ENCODE measurements around the gene IMMP2L.

The IMMP2L gene

DNA sequence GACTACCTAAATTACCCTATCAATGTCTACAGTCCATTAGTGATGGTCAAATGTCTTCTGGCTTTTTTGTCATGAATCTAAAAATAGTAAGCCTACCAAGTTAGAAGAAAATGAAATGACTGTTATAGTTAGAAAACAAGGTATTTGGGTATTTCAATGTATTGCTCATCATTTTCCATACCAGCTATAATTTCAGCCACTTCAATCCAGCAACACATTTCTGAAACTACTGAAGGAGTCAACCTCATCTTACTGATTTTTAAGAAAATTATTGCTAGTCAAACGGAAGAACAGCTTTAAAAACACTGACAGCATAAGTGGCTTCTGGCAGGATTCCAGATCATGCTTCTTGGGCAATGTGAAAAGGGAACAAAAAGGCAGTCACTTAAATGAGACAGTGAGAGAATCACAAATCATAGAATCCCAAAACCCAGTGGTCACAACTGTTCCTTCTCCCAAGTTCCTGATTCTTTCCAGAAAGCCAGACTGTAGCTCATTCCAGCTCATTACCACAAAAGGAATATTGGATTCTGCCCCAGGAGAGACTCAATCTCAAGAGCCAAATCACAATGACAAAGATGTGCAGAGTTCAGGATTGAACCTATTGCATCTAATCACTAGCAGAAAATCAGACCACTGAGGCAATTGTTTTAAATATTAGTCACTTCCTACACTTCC lies 532.6 kb downstream of the IMMP2L start:
- no peak for DNase-seq (ENCODE audit: low spot score)

DNA sequence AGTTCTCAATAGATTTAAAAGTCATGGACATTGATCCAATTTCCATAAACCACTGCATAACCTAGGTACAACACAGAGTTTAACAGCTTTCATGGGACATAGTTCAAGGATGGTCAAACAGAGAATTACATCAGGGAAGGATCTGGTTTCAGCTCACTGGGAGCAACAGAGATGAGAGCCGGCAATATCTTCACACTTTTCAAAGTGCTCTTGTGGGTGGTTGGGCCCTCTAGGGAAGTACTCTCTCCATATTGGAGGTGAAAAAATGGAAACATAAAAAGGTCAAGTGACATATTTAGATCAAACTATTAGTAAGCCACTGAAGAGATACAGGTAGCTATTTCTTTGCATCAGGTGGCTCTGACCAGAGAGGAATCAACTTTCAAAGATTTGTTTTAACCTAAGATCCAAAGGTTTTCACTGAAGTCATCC lies 533.1 kb downstream of the IMMP2L start:
- no peak for DNase-seq (ENCODE audit: low spot score)

DNA sequence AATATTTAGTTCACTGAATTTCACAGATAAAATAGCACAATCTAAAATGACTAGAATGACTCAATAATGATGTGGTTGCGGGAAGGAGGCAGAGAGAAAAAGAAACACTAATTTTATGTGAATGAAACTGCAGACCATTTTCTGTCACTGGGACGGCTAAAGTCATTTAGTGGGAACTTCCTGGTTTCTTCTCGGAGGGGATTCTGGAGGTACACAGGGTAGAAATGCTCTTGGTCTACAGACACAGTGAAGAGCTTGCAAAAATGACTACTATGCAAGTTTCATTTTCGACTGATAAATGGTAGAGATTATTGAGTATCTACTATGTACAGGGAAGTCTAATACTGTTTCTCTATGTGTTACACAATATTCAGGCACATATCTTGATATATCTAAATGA lies 534.9 kb downstream of the IMMP2L start:
- no peak for DNase-seq (ENCODE audit: low spot score)

DNA sequence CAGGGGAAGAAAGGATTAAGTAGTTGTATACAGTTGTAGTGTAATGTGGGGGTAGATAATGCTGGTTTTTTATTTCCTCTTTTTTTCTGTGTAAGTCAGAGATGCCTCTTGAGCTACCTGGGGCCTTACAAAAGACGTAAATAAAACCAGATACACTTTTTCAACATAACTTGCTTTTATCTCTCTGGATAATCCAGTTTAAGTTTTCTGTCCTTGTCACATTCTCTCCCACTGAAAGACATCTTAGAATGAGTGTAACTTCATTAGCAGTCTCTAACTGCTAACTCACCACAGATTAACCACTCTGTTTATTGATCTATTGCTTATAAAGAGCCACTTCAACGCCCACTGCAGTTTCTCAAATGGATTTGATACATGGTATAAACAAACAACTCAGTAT lies 535.5 kb downstream of the IMMP2L start:
- no peak for DNase-seq (ENCODE audit: low spot score)

DNA sequence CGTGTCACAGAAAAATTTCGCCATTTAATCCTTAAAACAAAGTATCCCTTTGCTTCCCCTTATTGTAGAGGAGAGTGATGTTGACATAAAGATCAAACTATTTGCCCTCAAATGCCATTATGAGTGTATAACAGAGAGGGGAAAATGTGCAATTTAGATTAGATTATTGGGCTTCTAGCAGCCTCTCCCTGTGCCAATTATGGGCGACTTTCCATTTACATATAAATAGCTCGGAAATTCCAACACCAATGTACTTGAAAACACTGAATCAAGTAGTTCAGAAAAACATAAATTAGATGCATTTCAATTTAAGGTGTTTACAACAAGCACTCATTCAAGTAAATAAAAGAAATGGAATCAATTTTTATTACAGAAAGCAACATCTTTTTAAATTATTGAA lies 535.9 kb downstream of the IMMP2L start:
- no peak for DNase-seq (ENCODE audit: low spot score)

DNA sequence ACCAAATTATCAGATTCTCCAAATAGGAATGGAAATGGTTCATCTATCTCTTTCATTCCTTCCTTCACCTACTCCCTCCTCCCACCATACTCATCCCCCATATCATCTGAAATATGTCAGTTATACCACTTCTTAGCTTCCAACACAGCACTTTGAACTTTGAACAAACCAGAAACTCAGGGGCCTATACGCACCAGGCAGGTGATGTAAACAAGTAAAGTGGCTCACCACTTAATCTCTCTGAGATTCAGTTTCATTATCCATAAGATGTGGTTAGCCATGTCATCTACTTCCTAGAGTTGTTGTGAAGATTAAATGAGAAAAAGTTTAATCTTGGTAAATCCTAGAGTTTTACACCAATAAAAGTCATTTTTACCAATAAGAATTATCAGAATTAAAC lies 537.3 kb downstream of the IMMP2L start:
- no peak for DNase-seq (ENCODE audit: low spot score)

DNA sequence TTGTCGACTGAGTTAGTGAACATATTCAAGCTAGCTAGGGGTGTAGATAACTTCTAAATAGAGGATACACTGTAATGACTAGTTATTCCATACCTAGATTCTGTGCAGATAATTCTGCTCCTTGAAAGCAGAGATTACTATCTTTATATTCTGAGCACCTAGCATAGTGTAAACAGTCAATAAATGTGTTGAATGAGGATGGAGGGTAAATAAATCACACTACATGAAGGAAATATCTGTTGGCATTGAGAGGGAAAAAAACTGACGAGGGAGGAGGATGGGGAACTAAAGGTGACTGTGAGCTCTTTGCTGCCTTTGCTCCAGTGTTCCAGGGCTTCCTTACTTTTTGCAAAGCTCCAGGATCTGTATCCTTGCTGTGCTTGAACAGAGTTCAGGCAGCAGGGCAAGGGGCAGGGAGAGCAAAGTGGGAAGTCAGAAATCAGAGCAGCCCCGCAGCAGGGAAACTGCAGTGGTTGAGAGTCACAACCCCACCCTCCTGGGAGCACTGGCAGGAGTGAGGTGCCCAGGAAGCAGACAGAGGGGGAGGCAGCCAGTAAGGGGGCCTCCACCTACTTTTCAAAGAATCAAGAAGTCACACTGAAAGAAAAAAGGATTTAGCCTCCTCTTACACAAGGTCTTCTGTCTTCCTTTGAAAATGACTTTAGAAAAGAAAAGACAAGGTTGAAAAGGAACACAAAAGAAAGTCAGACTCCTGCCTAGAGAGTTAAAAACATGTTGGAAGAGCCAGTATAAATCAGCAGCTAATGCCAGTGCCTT lies 543.1 kb downstream of the IMMP2L start:
- DNase-seq (ENCODE audit: low spot score): no peak

DNA sequence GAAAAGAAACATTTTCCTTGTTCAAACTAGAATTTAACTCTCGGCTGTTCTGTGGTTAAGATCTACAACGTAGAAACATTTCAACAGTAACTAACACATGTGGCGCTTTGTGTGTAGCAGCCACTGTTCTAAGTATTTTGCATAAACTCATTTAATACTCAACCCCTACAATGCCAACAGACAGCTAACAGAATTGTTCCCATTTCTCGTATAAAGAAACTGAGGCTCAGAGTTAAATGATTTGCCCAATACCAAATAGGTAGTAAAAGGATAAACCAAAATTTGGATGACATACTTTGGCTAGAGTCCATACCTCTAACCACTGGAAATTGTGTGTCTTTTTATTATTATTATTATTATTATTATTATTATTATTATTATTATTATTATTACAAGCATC lies 543.8 kb downstream of the IMMP2L start:
- DNase-seq (ENCODE audit: low spot score): no peak

- no peak for DNase-seq (ENCODE audit: low spot score)
Observed at GRCh38 chr7:111014079-111014478, 548.2 kb downstream of the IMMP2L start.

GRCh38 chr7:111012799-111013675 lies 549.3 kb downstream of the IMMP2L start:
- no peak for DNase-seq (ENCODE audit: low spot score)

GRCh38 chr7:111012149-111012548 lies 550.1 kb downstream of the IMMP2L start:
- DNase-seq (ENCODE audit: low spot score): no peak

DNA sequence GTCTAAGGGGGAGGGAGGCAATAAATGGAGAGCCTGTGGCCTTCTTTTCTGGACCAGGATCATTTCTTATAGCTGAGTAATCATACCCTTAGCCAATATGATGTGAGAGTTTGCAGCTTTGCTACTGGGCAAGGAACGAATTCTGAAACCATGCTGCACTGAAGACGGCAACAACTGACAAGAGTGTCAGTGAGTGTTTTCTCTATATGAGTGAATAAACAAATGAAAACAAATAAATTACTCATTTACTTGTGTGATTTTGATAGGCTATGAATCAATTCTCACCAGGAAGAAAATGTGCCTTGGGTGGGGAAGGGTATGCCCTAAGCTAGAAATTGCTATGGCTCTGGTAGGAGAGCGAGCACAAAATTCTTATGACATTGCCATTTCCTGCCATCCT lies 550.8 kb downstream of the IMMP2L start:
- no peak for DNase-seq (ENCODE audit: low spot score)

GRCh38 chr7:111010798-111011197 lies 551.5 kb downstream of the IMMP2L start:
- DNase-seq (ENCODE audit: low spot score): no peak

DNA sequence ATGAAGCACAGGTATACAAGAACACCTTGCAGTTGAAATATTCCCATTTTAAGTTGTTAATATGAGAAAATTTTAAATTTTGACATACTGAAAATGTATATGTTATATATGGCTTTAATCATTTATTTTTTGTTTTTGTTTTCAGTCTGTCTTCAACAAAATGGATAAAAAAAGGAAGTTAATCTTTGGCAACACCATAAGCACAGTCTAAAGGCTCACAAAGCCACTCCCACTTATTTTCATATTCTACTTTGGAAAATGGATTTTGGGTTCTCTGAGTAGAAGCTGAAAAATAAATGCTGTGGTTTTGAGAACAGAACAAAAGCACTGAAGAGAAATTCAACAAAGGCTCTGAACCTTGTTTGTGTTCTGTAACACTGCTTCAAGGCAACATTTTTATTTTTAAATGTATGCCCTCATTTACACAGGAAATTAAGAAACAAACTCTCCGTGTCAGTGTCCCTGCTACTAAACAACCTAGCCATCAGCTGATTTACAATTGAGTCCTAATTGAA lies 552.7 kb downstream of the IMMP2L start:
- DNase-seq (ENCODE audit: low spot score): no peak

GRCh38 chr7:111006691-111007090 lies 555.6 kb downstream of the IMMP2L start:
- DNase-seq (ENCODE audit: low spot score): no peak

DNA sequence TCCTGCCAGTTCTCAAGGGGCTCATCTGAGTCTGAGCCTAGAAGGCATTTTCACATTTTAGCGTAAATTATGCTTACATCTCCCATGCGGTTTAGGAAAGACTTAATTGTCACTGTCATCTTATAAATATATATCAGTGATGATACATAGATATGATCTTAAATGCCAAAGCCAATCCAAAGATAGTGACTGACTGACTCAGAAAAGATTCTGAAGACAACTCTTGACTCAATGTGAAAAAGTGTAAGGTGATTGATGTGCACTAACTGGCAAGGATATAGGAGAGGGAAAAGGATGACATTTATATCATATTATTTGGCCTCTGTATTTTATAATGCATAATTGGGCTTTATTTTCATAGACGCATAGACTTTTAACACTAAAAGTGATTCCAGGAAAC lies 556.3 kb downstream of the IMMP2L start:
- DNase-seq (ENCODE audit: low spot score): no peak

DNA sequence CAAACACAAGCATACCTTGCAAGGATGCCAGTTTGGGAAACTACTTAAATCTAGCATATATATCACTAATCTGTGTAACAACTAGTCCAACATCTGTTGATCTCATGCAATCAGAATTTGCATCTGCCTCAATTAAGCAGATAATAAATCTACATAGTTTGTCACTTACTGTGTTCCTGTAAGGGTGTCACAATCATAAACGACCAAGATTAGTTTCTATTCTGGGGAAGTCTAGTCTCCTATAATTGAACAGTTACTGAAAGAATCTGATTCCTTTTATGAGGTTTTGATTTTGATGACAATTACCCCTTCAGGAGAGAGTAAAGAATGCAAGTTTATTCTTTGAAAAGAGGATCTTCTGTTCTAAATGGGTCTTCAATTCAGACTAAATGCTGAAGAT lies 556.8 kb downstream of the IMMP2L start:
- no peak for DNase-seq (ENCODE audit: low spot score)

DNA sequence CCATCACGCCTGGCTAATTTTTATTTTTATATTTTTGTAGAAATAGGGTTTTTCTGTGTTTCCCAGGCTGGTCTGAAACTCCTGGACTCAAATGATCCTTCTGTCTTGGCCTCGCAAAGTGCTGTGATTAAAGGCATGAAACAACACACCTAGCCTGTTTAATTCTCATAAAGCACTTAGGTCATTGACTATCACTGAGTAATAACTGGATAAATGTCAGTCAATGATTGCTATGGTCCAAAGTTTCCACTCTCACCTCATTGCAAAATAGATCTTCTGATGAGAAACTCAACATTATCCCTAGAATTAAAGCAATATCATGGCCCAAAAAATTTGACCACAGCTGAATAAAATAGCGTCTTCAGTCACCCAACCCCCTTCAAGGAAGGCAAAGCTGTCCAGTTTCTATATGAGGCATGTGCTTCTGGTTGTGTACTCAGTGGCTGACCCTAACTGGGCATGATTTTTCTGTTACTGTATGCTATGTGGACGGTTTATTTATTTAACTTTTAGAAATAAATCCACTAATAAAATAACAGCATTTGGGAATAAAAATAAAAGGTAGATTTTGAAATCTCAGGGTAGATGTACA lies 557.9 kb downstream of the IMMP2L start:
- DNase-seq (ENCODE audit: low spot score): no peak

DNA sequence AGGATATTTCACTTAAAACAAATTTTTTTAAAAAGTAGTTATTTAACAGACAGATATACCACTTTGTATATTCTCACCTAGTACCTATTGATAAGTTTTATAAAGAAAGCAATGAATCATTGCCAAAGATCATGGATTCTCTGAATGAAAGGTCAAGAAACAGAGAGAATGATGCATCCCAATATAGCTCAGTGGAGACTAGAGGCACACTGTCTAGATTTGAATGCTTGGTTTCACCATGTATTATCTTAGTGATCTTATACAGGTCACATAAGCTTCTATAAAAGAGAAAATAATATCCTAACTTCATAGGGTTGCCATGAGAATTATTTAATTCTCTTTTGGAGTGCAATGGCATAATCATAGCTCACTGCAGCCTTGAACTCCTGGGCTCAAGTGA lies 558.4 kb downstream of the IMMP2L start:
- no peak for DNase-seq (ENCODE audit: low spot score)

GRCh38 chr7:110994028-110994967 lies 568.0 kb downstream of the IMMP2L start:
- DNase-seq (ENCODE audit: low spot score): no peak

DNA sequence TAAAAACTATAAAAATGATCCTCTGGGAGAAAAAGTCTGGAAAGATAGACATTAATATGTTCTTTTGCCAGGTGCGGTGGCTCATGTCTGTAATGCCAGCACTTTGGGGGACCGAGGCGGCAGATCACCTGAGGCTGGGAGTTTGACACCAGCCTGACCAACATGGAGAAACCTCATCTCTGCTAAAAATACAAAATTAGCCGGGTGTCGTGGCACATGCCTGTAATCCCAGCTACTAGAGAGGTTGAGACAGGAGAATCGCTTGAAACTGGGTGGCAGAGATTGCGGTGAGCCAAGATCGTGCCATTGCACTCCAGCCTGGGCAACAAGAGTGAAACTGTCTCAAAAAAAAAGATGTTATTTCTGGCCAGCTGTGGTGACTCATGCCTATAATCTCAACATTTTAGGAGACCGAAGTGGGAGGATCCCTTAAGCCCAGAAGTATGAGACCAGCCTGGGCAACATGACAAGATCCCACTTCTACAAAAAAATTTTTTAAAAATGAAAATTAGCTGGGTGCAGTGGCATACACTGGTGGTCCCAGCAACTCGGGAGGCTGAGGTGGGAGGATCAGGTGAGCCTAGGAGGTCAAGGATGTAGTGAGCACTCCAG lies 573.3 kb downstream of the IMMP2L start:
- DNase-seq (ENCODE audit: low spot score): no peak

Measured in AG08396 (cell line).